Measurements from ENCODE around the gene IL10RB.
"Not testable (repeated sequence)": the region's sequence is repeated elsewhere in the genome, so short reads cannot be mapped to it uniquely, and the experiment has no call there.

The IL10RB gene

DNA sequence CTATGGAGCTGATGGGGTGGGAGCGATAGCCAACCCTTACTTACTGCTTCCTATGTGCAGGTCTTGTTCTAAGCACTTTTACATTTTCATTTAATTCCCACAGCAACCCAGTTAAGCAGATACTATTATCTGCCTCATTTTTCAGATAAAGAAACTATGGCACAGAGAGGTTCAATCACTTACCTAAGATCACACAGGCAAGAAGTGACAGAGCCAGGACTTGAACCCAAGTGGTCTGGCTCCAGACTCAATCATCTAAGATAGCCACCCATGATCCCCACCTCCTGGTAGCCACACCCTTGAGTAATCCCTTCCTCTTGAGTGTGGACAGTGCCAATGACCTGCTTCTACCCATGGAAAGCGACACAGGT is 35.5 kb downstream of the IL10RB start:
- no peak for DNase-seq (ENCODE audit: low read depth, low spot score)

GRCh38 chr21:33302055-33302454 is 35.9 kb downstream of the IL10RB start:
- DNase-seq (ENCODE audit: low read depth, low spot score): no peak

GRCh38 chr21:33302796-33303195 is 36.6 kb downstream of the IL10RB start:
- DNase-seq (ENCODE audit: low read depth, low spot score): peak; percentile 27

DNA sequence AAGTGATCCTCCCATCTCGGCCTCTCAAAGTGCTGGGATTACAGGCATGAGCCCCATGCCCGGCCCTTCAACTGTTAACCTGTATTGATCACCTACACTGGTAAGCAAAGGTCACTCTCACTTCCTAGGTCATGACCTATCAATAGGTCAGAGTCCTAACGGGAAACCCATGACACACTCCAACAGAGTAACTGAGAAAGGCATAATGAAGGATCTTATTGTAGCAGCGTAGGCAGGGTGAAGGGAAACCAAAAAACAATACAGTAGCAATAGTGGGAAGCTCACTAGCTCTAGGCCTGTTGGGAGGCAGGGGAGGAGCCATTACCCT is 39.1 kb downstream of the IL10RB start:
- no peak for DNase-seq (ENCODE audit: low read depth, low spot score)

GRCh38 chr21:33305938-33306337 is 39.8 kb downstream of the IL10RB start:
- no peak for DNase-seq (ENCODE audit: low read depth, low spot score)

DNA sequence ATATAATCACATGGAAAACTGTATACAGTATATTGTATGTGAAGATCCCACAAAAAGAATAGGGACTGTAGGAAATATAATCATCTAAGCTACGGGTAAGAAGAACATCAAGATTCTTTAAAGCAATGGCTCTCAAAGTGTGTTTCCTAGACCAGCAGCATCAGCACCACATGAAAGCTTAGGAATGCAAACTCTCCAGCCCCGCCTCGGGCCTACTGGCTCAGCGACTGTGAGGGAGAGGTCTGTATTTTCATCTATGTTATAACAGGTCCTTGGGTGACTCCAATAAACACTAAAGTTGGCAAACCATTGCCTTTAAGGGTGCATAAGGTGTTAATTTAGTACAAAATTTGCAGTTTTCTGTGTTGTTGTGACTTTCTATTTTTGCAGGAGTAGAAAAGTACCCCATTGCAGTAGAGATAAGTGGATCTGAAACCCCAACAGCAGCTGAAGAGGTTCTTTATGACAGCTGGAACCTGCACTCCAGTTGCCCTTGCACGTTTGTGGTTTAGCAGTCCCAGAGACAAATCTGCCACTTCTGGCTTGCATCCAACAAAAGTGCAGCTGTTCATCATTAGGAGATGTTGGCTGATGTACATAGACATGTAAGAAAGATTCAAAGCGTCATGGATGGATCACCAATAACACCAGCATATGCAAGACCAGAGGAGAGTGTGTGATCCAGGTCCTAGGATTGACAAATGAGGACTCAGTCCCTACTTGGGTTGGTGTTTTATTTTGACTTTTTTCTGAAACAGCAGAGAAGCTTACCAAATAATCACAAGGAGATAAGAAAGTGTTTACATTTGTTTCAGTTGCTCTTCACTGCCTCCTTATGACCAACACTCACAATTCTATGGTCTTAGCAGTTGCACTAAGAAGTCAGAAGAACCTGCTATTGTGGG is 42.7 kb downstream of the IL10RB start:
- DNase-seq (ENCODE audit: low read depth, low spot score): no peak

- DNase-seq (ENCODE audit: low read depth, low spot score): no peak
Observed at GRCh38 chr21:33309778-33310177, 43.6 kb downstream of the IL10RB start.

DNA sequence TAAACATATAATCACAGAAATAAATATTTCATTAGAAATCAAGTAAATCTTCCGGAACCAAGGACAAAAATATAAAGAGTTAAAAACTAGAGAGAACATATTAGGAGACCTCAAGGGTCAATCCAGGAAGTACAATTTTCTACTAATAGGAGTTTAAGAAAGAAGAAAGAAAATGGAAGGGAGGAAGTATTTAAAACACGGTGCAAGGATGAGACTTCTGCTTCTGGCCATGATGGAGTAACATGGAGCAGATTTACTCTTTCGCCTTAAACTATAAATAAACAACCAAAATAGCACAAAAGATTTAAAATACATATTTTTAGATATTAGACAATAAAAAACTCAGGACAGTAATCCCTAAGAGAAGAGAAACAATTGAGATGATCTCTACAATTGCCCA is 46.0 kb downstream of the IL10RB start:
- no peak for DNase-seq (ENCODE audit: low read depth, low spot score)

DNA sequence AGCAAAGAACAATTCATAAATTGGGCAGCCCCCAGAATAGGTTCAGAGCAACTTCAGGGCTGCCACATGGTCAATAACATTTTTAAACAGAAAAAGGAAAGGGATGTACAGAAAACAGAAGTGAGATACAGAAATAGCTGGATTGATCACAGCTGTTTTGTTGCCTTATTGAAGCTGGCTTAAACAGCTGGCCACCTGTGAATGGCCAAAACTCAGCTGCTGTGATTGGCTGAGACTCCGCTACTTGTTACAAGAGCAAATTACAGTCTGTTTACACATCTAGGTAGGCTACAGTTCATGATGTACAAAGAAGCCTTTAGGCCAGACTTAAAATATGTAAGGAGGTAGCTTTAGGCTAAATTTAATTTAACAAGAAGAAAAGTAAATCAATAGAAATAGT is 47.0 kb downstream of the IL10RB start:
- no peak for DNase-seq (ENCODE audit: low read depth, low spot score)

DNA sequence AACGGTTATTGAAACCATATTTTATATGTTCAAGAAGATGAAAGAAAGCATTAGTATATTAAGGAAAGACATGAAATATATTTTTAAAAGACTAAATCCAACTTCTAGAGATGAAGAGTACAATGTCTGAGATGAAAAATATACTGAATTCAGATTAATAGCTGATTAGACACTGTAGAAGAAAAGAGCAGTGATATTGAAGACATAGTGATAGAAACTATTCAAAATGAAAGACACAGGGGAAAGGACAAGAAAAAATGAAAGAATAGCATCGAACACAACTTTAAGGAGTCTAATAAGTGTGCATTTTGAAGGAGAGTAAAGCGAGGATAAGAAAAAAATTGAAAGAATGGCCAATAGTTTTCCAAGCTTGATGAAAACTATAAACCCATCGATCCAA is 47.4 kb downstream of the IL10RB start:
- no peak for DNase-seq (ENCODE audit: low read depth, low spot score)

DNA sequence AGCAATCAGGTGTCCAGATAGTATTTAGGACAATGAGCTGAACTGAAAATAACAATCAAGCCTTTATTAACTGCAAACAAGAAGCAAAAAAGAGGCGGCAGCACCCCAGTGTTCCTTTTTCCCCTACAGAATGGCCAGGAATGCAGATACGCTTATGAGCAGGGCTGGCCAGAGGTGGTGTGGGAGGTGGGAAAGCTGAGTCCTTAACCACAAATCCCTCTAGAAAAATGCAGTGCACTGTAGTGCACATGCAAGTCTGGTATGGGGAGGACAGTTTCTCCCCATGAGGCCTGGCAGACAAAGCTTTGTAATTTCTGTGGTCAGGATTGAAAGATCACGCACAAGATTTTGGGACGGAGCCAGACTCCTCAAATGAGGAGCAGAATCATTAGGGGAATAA is 47.9 kb downstream of the IL10RB start:
- DNase-seq (ENCODE audit: low read depth, low spot score): no peak

DNA sequence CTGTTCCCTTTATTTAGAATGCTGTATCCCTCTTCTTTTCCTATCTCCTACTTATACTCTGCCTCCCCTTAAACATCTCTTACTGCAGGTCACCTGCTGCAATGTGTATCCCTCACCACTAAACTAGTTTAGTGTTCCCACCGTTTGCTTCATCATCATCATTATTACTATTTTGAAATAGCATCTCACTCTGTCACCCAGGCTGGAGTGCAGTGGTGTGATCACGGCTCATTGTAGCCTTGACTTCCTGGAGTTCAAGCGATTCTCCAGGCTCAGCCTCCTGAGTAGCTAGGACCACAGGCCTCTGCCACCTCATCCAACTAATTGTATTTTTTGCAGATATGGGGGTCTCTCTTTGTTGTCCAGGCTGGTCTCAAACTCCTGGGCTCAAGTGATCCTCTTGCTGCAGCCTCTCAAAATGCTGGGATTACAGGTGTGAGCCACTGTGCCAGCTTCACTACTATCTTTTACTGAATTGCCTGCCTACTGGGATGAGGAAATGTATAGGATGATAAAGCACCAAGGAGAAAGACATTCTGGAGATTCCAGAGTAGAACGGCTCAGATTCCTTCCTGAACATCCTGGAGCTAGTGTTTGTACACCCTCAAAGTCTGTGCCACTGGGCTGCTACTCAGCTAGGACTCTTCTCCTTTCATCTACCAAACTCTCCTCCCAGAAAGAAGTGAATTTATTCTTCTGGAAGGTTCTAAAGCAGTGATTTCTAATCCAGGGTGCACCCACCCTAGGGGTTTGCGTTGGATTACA is 50.0 kb downstream of the IL10RB start:
- DNase-seq (ENCODE audit: low read depth, low spot score): no peak

GRCh38 chr21:33317145-33317544 is 51.0 kb downstream of the IL10RB start:
- DNase-seq (ENCODE audit: low read depth, low spot score): no peak

- no peak for DNase-seq (ENCODE audit: low read depth, low spot score)
Observed at GRCh38 chr21:33317786-33318486, 51.8 kb downstream of the IL10RB start.

GRCh38 chr21:33321005-33321404 is 54.8 kb downstream of the IL10RB start:
- not testable (repeated sequence) for DNase-seq (ENCODE audit: low read depth, low spot score)

- not testable (repeated sequence) for DNase-seq (ENCODE audit: low read depth, low spot score)
Observed at GRCh38 chr21:33323610-33324009, 57.4 kb downstream of the IL10RB start.

GRCh38 chr21:33324291-33325221 is 58.4 kb downstream of the IL10RB start, which contains the start of gene IFNAR1:
IFNAR1 (plus strand) TSS chr21:33324970; CDS start chr21:33325056, 86 bp downstream.
- peak; percentile 97 for DNase-seq (ENCODE audit: low read depth, low spot score)

DNA sequence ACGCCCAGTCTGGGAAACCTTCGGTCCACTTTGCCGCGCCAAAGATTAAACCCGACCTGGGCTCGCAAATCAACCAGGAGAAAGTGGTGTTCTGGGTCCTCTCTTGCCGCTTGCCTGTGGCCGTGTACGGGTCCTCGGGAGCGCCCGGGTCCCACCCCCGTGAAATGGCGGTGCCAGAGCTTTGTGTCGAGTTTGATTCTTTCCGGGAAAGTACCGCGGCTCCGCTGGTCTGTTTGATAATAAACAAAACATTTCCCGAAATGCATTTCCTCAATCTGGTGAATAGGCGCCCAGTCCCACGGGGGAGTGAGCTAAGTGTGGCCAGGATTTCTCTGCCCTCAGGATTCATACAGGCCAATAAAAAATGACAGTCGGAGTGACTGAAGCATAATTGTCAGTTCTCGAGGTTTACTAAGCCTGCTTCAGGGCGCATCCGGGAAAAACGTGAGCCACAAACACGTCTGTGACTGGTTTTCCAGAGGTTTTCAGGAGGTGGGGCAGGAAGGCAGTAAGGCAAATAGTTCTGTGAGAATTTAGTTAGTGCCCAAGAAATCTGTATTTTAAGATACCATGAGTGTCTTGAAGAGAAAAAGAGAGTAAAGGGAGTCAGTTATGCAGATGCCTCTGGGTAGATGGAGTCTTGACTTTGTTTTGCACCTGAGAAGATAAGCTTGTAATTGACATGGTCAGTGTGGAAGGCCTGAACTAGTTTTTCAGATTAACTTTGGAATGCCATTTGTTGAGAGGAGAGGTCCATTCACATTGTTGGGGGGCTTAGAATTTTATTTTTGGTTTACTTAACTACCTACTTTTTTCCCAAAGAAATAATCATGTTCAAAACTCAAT is 59.3 kb downstream of the IL10RB start:
- DNase-seq (ENCODE audit: low read depth, low spot score): no peak

DNA sequence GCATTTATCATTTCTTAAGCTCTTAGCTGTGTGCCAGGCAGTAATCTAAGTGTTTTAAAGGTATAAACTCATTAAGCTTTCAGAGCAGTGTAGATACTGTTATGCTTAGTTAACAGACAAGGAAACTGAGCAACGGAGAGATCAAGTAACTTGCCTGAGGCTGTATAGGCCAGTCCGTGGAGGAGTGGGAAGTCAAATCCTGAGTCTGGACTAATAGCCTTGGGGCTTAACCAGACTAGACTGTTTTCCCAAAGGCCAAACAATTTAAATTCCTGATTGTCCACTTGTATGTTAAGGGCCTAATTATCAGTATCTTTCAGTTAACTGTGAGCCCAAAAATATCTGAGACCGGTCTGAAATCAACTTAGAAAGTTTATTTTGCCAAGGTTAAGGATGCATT is 61.2 kb downstream of the IL10RB start:
- DNase-seq (ENCODE audit: low read depth, low spot score): peak; percentile 31

- peak; percentile 11 for DNase-seq (ENCODE audit: low read depth, low spot score)
Observed at GRCh38 chr21:33327792-33328433, 61.7 kb downstream of the IL10RB start.

Measured in ELF-1 (cell line).